Right forelimb (tissue), 1 donor: ENCODE results near the gene CTSL.

Source experiments
- DNase-seq: peaks from one replicate; pipeline ENCODE4 v3.0.0-alpha.2; 2018

Gene CTSL

GRCh38 chr9:87701491-87701890 lies 24.4 kb upstream of the CTSL start:
- no peak for DNase-seq

- DNase-seq, result no peak
Measured at GRCh38 chr9:87701931-87702421, 23.9 kb upstream of the CTSL start.

DNA sequence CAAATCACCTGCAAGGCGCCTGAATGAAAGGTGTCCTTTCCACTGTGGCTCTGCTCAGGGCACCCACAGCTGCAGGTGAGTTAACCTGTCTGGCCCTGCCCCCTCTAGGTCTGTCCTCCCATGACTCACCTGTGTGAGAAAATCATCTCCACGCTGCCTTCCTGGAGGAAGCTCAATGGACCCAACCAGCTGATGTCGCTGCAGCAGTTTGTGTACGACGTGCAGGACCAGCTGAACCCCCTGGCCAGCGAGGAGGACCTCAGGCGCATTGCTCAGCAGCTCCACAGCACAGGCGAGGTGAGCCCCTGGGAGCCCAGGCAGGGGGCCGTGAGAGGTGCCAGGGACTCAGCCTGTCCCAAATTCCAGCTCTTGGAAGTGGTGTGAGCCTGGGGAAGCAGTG lies 23.0 kb upstream of the CTSL start:
- DNase-seq, result no peak

- no peak for DNase-seq
Measured at GRCh38 chr9:87703636-87704276, 22.2 kb upstream of the CTSL start.

DNA sequence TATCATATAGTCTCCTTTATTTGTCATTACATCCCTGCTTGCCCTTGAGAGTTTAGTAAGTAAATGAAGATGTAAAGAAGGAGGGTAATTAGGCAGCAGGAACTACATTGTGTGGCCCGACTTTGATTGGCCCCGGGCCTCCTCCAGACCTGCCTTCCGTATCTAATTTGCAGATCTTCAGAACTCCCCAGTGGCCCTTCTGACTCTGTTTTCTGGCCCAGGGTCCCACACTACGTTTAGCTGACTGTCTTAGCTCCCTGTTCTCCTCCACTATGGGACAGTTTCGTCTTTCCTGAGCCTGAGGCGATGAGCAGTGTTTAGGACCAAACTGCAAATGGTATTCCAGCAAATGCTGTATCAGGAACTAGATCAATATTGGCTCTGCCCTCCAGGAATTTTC lies 21.6 kb upstream of the CTSL start:
- no peak for DNase-seq

GRCh38 chr9:87706066-87706739 lies 19.7 kb upstream of the CTSL start:
- DNase-seq, result no peak

DNA sequence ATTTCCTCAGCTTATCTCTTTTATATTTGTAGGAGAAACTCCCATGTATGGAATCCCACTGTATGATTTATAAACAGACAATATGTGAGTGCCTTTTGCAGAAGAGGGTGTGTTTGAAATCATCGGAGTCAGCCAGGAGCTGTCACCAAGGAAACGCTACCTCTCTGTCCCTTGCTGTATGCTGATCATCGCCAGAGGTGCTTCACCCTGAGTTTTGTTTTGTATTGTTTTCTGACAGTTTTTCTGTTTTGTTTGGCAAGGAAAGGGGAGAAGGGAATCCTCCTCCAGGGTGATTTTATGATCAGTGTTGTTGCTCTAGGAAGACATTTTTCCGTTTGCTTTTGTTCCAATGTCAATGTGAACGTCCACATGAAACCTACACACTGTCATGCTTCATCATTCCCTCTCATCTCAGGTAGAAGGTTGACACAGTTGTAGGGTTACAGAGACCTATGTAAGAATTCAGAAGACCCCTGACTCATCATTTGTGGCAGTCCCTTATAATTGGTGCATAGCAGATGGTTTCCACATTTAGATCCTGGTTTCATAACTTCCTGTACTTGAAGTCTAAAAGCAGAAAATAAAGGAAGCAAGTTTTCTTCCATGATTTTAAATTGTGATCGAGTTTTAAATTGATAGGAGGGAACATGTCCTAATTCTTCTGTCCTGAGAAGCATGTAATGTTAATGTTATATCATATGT lies 18.0 kb upstream of the CTSL start:
- no peak for DNase-seq

GRCh38 chr9:87708546-87708945 lies 17.4 kb upstream of the CTSL start:
- no peak for DNase-seq

GRCh38 chr9:87708986-87709728 lies 16.8 kb upstream of the CTSL start:
- DNase-seq, result no peak

DNA sequence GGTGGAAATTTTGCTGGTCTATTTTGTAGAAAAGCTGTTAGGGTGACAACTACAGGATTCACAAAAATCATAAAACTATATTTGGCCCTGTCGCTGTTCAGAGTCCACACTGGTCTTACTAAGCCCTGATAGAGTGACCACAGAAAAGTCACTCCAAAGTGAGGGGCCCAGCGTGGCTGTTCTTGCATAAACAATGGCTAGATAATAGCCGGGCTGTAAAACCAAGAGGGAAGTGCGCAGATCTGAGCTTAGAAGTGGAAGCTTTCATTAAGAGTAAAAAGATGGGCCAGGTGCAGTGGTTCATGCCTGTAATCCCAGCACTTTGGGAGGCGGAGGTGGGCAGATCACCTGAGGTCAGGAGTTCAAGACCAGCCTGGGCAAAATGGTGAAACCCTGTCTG lies 15.5 kb upstream of the CTSL start:
- DNase-seq, result no peak

- no peak for DNase-seq
Measured at GRCh38 chr9:87711857-87712800, 13.8 kb upstream of the CTSL start.

DNA sequence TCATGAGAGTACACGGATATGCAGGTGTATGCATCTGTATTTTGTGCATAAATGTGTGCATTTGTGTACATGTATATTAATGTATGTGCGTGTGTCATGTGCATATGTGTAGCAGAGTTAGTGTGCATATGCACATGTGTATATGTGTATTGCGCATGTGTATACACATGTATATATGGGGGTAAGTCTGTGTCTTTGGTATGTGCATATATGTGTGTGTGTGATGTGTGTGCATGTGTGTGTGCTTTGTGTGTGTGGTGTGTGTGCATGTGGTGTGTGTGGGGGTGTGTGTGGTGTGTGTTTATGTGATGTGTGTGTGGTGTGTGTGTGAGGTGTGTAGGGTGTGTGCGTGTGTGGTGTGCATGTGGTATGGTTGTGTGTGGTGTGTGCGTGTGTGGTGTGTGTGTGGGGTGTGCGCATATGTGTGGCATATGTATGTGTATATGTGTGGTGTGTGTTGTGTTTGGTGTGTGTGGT lies 13.1 kb upstream of the CTSL start:
- DNase-seq, result no peak

- peak; percentile 55 for DNase-seq
Measured at GRCh38 chr9:87713278-87713987, 12.5 kb upstream of the CTSL start.

DNA sequence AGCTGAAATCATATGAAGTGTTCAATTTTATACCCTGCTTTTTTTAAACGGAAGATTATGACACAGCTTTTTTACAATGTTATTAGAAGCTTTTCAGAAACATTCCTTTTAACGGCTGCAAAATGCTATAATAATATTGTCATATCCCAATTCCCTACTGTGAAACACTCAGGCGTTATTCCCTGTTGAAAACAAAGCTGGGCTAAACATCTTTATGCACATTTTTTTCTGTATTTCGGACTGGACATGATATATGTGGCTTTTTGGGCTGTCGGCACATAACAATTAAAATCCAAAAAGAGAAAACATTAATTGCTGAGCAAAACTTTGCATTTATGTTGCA lies 12.0 kb upstream of the CTSL start:
- no peak for DNase-seq

DNA sequence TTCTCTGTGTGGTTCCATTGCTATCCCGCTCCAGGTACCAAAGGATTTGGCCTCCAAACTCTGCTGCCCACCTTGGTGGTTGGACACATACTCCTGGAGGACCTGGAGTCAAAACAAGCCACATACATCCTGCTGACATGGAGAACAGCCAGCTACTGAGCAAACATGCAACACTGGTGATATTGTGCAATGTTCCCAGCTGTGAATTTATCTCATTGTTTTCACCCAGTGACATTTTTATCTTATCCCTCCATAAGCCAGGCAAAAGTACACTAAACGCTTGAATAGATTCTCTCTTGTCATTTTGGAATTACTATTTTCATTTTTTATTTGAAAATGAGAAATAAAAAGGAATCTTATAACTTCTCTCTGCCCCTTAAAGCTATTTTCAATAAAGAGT lies 11.1 kb upstream of the CTSL start:
- DNase-seq, result no peak

- DNase-seq, result no peak
Measured at GRCh38 chr9:87716141-87716540, 9.8 kb upstream of the CTSL start.

DNA sequence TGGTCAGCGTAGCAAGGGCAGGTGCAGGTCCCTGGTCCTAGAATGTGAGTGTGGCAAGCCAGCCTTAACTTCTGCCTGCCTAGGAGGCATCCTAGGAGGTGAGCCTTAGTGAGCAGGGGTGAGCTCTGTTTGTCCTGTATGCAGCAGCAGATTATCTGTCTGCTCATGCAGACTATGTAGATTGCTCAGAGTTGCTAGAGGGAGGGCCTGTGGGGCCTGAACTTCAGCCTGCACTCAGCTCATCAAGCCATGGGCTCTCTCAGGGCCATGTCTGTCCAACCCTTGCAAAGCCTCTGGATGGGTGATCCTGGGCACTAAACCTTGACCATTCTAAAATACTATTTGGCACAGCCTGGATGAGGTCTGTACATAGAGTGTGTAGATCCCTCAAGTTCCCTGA lies 8.5 kb upstream of the CTSL start:
- DNase-seq, result no peak

GRCh38 chr9:87718231-87718630 lies 7.7 kb upstream of the CTSL start:
- DNase-seq, result no peak

GRCh38 chr9:87718852-87719612 lies 6.9 kb upstream of the CTSL start:
- no peak for DNase-seq

GRCh38 chr9:87720173-87720572 lies 5.7 kb upstream of the CTSL start:
- DNase-seq, result no peak
